GM21576 (cell line): ENCODE data around the gene PERM1.
"Not testable (repeated sequence)": the region's sequence is repeated elsewhere in the genome, so short reads cannot be mapped to it uniquely, and the experiment has no call there.

Experiments used
- ATAC-seq: cut with Tn5 transposase; IDR thresholded peaks from one replicate; pipeline ENCODE4 v1.9.1; 2021; ENCODE audit warnings: mild to moderate bottlenecking, moderate library complexity; ENCODE audit not compliant: unreplicated experiment

The PERM1 gene

GRCh38 chr1:997993-998744 lies 16.3 kb upstream of the PERM1 start:
- ATAC-seq = no peak

GRCh38 chr1:997713-997992 lies 15.8 kb upstream of the PERM1 start:
- ATAC-seq = no peak

- no peak for ATAC-seq
These were observed 15.2 kb upstream of the PERM1 start for GRCh38 chr1:996851-997712.

GRCh38 chr1:995665-996633 lies 14.1 kb upstream of the PERM1 start:
- ATAC-seq = no peak

- ATAC-seq = not testable (repeated sequence)
These were observed 12.7 kb upstream of the PERM1 start for GRCh38 chr1:994546-994945.

GRCh38 chr1:993379-993995 lies 11.6 kb upstream of the PERM1 start:
- ATAC-seq = no peak

GRCh38 chr1:992362-992761 lies 10.5 kb upstream of the PERM1 start:
- no peak for ATAC-seq

- ATAC-seq = no peak
These were observed 10.0 kb upstream of the PERM1 start for GRCh38 chr1:991895-992294.

GRCh38 chr1:991275-991674 lies 9.4 kb upstream of the PERM1 start:
- not testable (repeated sequence) for ATAC-seq

GRCh38 chr1:988061-988460 lies 6.2 kb upstream of the PERM1 start:
- not testable (repeated sequence) for ATAC-seq

- no peak for ATAC-seq
These were observed 3.2 kb upstream of the PERM1 start for GRCh38 chr1:985126-985525.

GRCh38 chr1:984476-984814 lies 2.6 kb upstream of the PERM1 start:
- ATAC-seq = no peak

GRCh38 chr1:983798-984475 lies 2.0 kb upstream of the PERM1 start:
- ATAC-seq = no peak

- no peak for ATAC-seq
These were observed 1.0 kb upstream of the PERM1 start for GRCh38 chr1:982765-983436.

- ATAC-seq = no peak
These were observed 370 bp downstream of the PERM1 start for GRCh38 chr1:981491-981954.

GRCh38 chr1:980602-981395 lies 1.1 kb downstream of the PERM1 start:
- ATAC-seq = no peak

- no peak for ATAC-seq
These were observed 1.7 kb downstream of the PERM1 start for GRCh38 chr1:980137-980571.

GRCh38 chr1:979744-980072 lies 2.2 kb downstream of the PERM1 start:
- ATAC-seq = no peak
